Endothelial cell of umbilical vein (primary cell): ENCODE results near the gene ATP10A. TPM values are rescaled to one million over a fixed set of nuclear protein-coding genes. Genes with fewer than 3 reads are reported as not detected.

Source experiments
- BruUV-seq: library from RNA; stranded (reverse); fragments of 400-500 nt; replicated peaks from 2 replicates; lab custom pipeline; 2021; lab: Mats Ljungman, UMichigan
- CTCF ChIA-PET: fragments of 300-600, 350-600 bp; sonication (Branson Sonifier 250); formaldehyde crosslinking; loops from one replicate; lab custom pipeline; 2021; ENCODE audit warnings: antibody characterized with exemption, inconsistent platforms; lab: Charles Lee
- POLR2A ChIA-PET: fragments of 300-600, 350-600 bp; sonication (Branson Sonifier 250); formaldehyde crosslinking; loops from one replicate; lab custom pipeline; 2021; ENCODE audit warnings: antibody characterized with exemption, inconsistent platforms; lab: Charles Lee
- DNase-seq: peaks from one replicate; pipeline ENCODE4 v3.0.0-alpha.2; 2011; ENCODE audit warnings: low read depth, low spot score
- FAIRE-seq: peaks from 2 replicates; lab custom pipeline; 2011; peaks lifted over from hg19 to GRCh38; lab: Jason Lieb, UNC
- H2AFZ ChIP-seq: 2 replicates; pipeline ENCODE4 v1.6.0; 2012; ENCODE audit warnings: low read depth, low read length, control low read depth, inconsistent platforms
- H3K27ac ChIP-seq: 2 replicates; pipeline ENCODE4 v1.5.1; 2011; ENCODE audit warnings: low read depth, mild to moderate bottlenecking, control low read depth, low read length, moderate library complexity; ENCODE audit not compliant: insufficient read depth
- H3K27me3 ChIP-seq, 2 experiments: 2 replicates each; pipeline versions ENCODE4 v1.6.0 to v1.6.1; 2011; ENCODE audit warnings: low read length in 2 of 2, mixed read lengths in 1 of 2; ENCODE audit not compliant: control insufficient read depth in 2 of 2, insufficient read depth in 2 of 2
- H3K36me3 ChIP-seq, 2 experiments: 2 replicates in 1 of 2; 3 replicates in 1 of 2; pipeline ENCODE4 v1.5.1; 2011; ENCODE audit warnings: low read length in 2 of 2, mild to moderate bottlenecking in 1 of 2, moderate library complexity in 1 of 2; ENCODE audit not compliant: control insufficient read depth in 2 of 2, insufficient read depth in 2 of 2; ENCODE audit errors: extremely low read depth in 1 of 2
- H3K4me1 ChIP-seq: 3 replicates; pipeline ENCODE4 v1.5.1; 2011; ENCODE audit warnings: mild to moderate bottlenecking, low read length; ENCODE audit not compliant: control insufficient read depth, insufficient read depth; ENCODE audit errors: extremely low read depth
- H3K4me2 ChIP-seq: 2 replicates; pipeline ENCODE4 v1.6.1; 2011; ENCODE audit warnings: low read length, control low read depth, mixed read lengths; ENCODE audit not compliant: insufficient read depth
- H3K4me3 ChIP-seq, 3 experiments: fragments of 200-600 bp in 1 of 3; sonication (generic), shearing (Covaris generic) in 1 of 3; replicated peaks in 1 of 3; 2 replicates each; pipeline ENCODE4 v1.5.1; 2011 to 2016; ENCODE audit warnings: control low read depth in 3 of 3, low read length in 3 of 3, mild to moderate bottlenecking in 2 of 3, inconsistent platforms in 1 of 3, low read depth in 1 of 3, moderate library complexity in 1 of 3; ENCODE audit not compliant: insufficient read depth in 1 of 3
- H3K79me2 ChIP-seq: 2 replicates; pipeline ENCODE4 v1.6.0; 2012; ENCODE audit warnings: low read length, inconsistent platforms; ENCODE audit not compliant: control insufficient read depth, insufficient read depth
- H3K9ac ChIP-seq: replicated peaks from 2 replicates; pipeline ENCODE3; 2011; ENCODE audit warnings: low read length, control low read depth; ENCODE audit not compliant: insufficient read depth; ENCODE audit errors: extremely low read depth
- H3K9me1 ChIP-seq: replicated peaks from 3 replicates; pipeline ENCODE4 v1.6.0; 2011; ENCODE audit warnings: mild to moderate bottlenecking, low read length; ENCODE audit not compliant: control insufficient read depth, insufficient read depth; ENCODE audit errors: extremely low read depth
- H3K9me3 ChIP-seq: replicated peaks from 2 replicates; pipeline ENCODE4 v1.5.1; 2012; ENCODE audit warnings: low read length, inconsistent platforms; ENCODE audit not compliant: control insufficient read depth, insufficient read depth
- H4K20me1 ChIP-seq: replicated peaks from 2 replicates; pipeline ENCODE3; 2011; ENCODE audit warnings: mild to moderate bottlenecking, low read length; ENCODE audit not compliant: control insufficient read depth, insufficient read depth; ENCODE audit errors: extremely low read depth
- CTCF ChIP-seq, 2 donors: IDR thresholded peaks; 1 replicate in 1 of 2; 2 replicates in 1 of 2; pipeline ENCODE4 v1.5.1; 2011; ENCODE audit warnings: low read length in 2 of 2, mild to moderate bottlenecking in 2 of 2, moderate library complexity in 2 of 2, control low read depth in 1 of 2, inconsistent platforms in 1 of 2, low read depth in 1 of 2; ENCODE audit not compliant: insufficient read depth in 1 of 2; ENCODE audit errors: extremely low read depth in 1 of 2
- EZH2 ChIP-seq: IDR thresholded peaks from 2 replicates; pipeline ENCODE4 v1.6.1; 2012; ENCODE audit warnings: borderline replicate concordance, low read depth, mild to moderate bottlenecking, moderate library complexity, low read length, inconsistent platforms; ENCODE audit not compliant: severe bottlenecking
- FOS ChIP-seq: IDR thresholded peaks from 2 replicates; pipeline ENCODE4 v1.6.1; 2011; ENCODE audit warnings: mild to moderate bottlenecking, low read length, moderate library complexity, borderline replicate concordance; ENCODE audit not compliant: insufficient read depth
- GATA2 ChIP-seq: IDR thresholded peaks from 2 replicates; pipeline ENCODE4 v1.7.0; 2011; ENCODE audit warnings: low read depth, mild to moderate bottlenecking, moderate library complexity, mixed read lengths, low read length; ENCODE audit not compliant: insufficient read length, insufficient read depth
- JUN ChIP-seq: IDR thresholded peaks from 2 replicates; pipeline ENCODE4 v1.6.1; 2011; ENCODE audit warnings: borderline replicate concordance, low read depth; ENCODE audit not compliant: insufficient read length, insufficient read depth
- MYC ChIP-seq: IDR thresholded peaks from one replicate; pipeline ENCODE4 v1.6.1; 2011; ENCODE audit warnings: mild to moderate bottlenecking, low read depth, low read length
- POLR2A ChIP-seq: IDR thresholded peaks from 2 replicates; pipeline ENCODE4 v1.6.1; 2012; ENCODE audit warnings: low read depth, mild to moderate bottlenecking, control low read depth, low read length
- POLR2AphosphoS5 ChIP-seq: IDR thresholded peaks from 2 replicates; pipeline ENCODE4 v1.6.1; 2012; ENCODE audit warnings: low read depth, mild to moderate bottlenecking, control low read depth, low read length, moderate library complexity; ENCODE audit not compliant: insufficient read depth
- dilution Hi-C: fragments of 300-500 bp; cut with MboI; formaldehyde crosslinking; loops from one replicate; pipeline ENCODE4 v1.15.0; 2019; ENCODE audit warnings: low sequenced_read_pairs; ENCODE audit not compliant: extremely low pct_ligation_motif_present
- intact Hi-C: fragments of 100-400 bp; cut with micrococcal nuclease; formaldehyde crosslinking; loops from one replicate; pipeline ENCODE4 v1.10.0; 2022
- polyA plus RNA-seq, 4 experiments: library from polyadenylated mRNA; depleted of rRNA in 3 of 4; stranded (reverse) in 3 of 4; unstranded in 1 of 4; fragments of >200 nt; gene quantifications; 2 replicates each; pipeline versions ENCODE4 v1.2.1 to v1.2.3, GENCODE V29; 2011 to 2012; ENCODE audit warnings: missing spikeins in 1 of 4
- total RNA-seq: library from RNA; stranded (reverse); gene quantifications from 2 replicates; pipeline ENCODE4 v1.2.3, GENCODE V29; 2021

The ATP10A gene
- total and polyA plus RNA-seq, 2 donors (not counting 3 experiments of a cell fraction or from before 2014, with no cell fraction given): not detected

- FAIRE-seq: no peak
- no peak overlapping the region for H3K4me2 ChIP-seq
- no peak overlapping the region for H3K27ac ChIP-seq
- H3K36me3 ChIP-seq: no peaks in the 10 kb centered on the region
- dilution Hi-C loops: no loop called here
- ChIA-PET POLR2A (no interaction called here), CTCF (no interaction called here)
- DNase-seq: no peak
- no peaks in the 10 kb centered on the region for H4K20me1 ChIP-seq
- H3K4me1 ChIP-seq: no peaks in the 10 kb centered on the region
- intact Hi-C loops: no loop called here
- no TSS peak for BruUV-seq
- no peak overlapping the region for H2AFZ ChIP-seq
- H3K79me2 ChIP-seq: no peaks in the 10 kb centered on the region
- no peaks in the 10 kb centered on the region for H3K9me1 ChIP-seq
- H3K9ac ChIP-seq: no peak overlapping the region
- TF ChIP-seq JUN: no peak
- TF ChIP-seq POLR2A: no peak
- TF ChIP-seq FOS: no peak
- TF ChIP-seq MYC: no peak
- TF ChIP-seq POLR2AphosphoS5: no peak
- TF ChIP-seq GATA2: no peak
- TF ChIP-seq EZH2: no peak
- H3K4me3 ChIP-seq: no peak overlapping the region
- no peaks in the 10 kb centered on the region for H3K27me3 ChIP-seq
- H3K9me3 ChIP-seq: peaks cover 4% of the 10 kb centered on the region
Measured at GRCh38 chr15:25667829-25668228, 195.3 kb downstream of the ATP10A start.

- Histone ChIP-seq H3K4me1 (no peaks in the 10 kb centered on the region), H2AFZ (no peak overlapping the region), H3K4me3 (no peak overlapping the region), H3K4me2 (no peak overlapping the region), H3K36me3 (no peaks in the 10 kb centered on the region), H3K9me3 (peaks cover 3% of the 10 kb centered on the region), H3K79me2 (no peaks in the 10 kb centered on the region), H4K20me1 (no peaks in the 10 kb centered on the region), H3K27ac (no peak overlapping the region), H3K9ac (no peak overlapping the region), H3K27me3 (no peaks in the 10 kb centered on the region), H3K9me1 (no peaks in the 10 kb centered on the region)
- TF ChIP-seq POLR2AphosphoS5 (no peak), CTCF (IDR thresholded peaks at IDR 0.05; ENCODE audit: extremely low read depth in 1 of 2, insufficient read depth in 1 of 2, low read depth in 1 of 2, low read length in 2 of 2) (no peak), GATA2 (no peak), FOS (no peak)
- DNase-seq: no peak
- BruUV-seq: no TSS peak
- dilution Hi-C loops: no loop called here
- POLR2A ChIA-PET: no interaction called here
- no peak for FAIRE-seq
- CTCF ChIA-PET: no interaction called here
- intact Hi-C loops: no loop called here
Measured at GRCh38 chr15:25665913-25666312, 197.2 kb downstream of the ATP10A start.
